Stomach smooth muscle (tissue), 2 donors: ENCODE data around the gene ABHD12B.

Experiments used
- H3K27ac ChIP-seq: one replicate; pipeline ENCODE4 v1.7.0; 2013; ENCODE audit warnings: mild to moderate bottlenecking, low read length, inconsistent platforms
- H3K27me3 ChIP-seq, 2 donors: one replicate each; pipeline ENCODE4 v1.7.0; 2013; ENCODE audit warnings: low read length in 2 of 2; ENCODE audit not compliant: insufficient read depth in 2 of 2, control insufficient read depth in 1 of 2
- H3K36me3 ChIP-seq, 2 donors: one replicate each; pipeline ENCODE4 v1.7.0; 2013; ENCODE audit warnings: low read length in 2 of 2; ENCODE audit not compliant: control insufficient read depth in 2 of 2, insufficient read depth in 2 of 2
- H3K4me1 ChIP-seq: one replicate; pipeline ENCODE4 v1.7.0; 2013; ENCODE audit warnings: low read length; ENCODE audit not compliant: control insufficient read depth, insufficient read depth
- H3K4me3 ChIP-seq, 2 donors: one replicate each; pipeline ENCODE4 v1.7.0; 2013; ENCODE audit warnings: low read length in 2 of 2
- H3K9ac ChIP-seq, 2 donors: one replicate each; pipeline ENCODE4 v1.7.0; 2013; ENCODE audit warnings: low read length in 2 of 2, mild to moderate bottlenecking in 1 of 2
- H3K9me3 ChIP-seq, 2 donors: one replicate each; pipeline ENCODE4 v1.7.0; 2013; ENCODE audit warnings: low read length in 2 of 2; ENCODE audit not compliant: control insufficient read depth in 2 of 2
- donor health status: healthy.
- donor health status: Pancreatic carcinoma.

The ABHD12B gene

DNA sequence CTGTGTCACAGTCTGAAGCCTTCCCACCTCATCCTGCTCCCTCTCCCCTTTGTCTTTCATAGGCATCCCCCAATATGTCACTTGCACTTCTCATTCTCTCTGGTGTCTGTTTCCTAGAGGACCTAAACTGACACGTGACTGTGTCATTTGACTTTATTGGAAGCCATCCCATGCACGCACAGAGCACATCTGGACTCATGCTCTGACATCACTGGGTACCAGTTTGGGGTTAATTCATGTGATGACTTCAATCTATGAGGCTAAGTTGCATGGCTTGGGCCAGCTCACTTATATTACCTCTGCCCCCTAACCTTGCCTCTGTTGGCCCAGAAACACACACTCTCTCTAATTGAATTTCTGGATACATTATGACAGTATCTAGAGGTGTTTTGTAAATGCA is 51.0 kb downstream of the ABHD12B start:
- Histone ChIP-seq H3K9ac (no peak overlapping the region), H3K36me3 (peaks cover 0 to 16% of the 10 kb centered on the region in 2 donors), H3K4me3 (no peak overlapping the region), H3K27me3 (no peaks in the 10 kb centered on the region), H3K27ac (no peak overlapping the region), H3K9me3 (no peaks in the 10 kb centered on the region), H3K4me1 (peaks cover 1% of the 10 kb centered on the region)

GRCh38 chr14:50924236-50924635 is 52.4 kb downstream of the ABHD12B start:
- no peaks in the 10 kb centered on the region for H3K27me3 ChIP-seq
- H3K27ac ChIP-seq, result no peak overlapping the region
- no peak overlapping the region for H3K9ac ChIP-seq
- H3K4me1 ChIP-seq, result peaks cover 2% of the 10 kb centered on the region
- no peaks in the 10 kb centered on the region for H3K9me3 ChIP-seq
- H3K36me3 ChIP-seq, result peaks cover 0 to 22% of the 10 kb centered on the region in 2 donors
- no peak overlapping the region for H3K4me3 ChIP-seq

GRCh38 chr14:50924843-50925242 is 53.0 kb downstream of the ABHD12B start:
- peaks cover 0 to 22% of the 10 kb centered on the region in 2 donors for H3K36me3 ChIP-seq
- peaks cover 2% of the 10 kb centered on the region for H3K4me1 ChIP-seq
- no peaks in the 10 kb centered on the region for H3K9me3 ChIP-seq
- H3K27me3 ChIP-seq, result no peaks in the 10 kb centered on the region
- no peak overlapping the region for H3K4me3 ChIP-seq
- no peak overlapping the region for H3K9ac ChIP-seq
- no peak overlapping the region for H3K27ac ChIP-seq

DNA sequence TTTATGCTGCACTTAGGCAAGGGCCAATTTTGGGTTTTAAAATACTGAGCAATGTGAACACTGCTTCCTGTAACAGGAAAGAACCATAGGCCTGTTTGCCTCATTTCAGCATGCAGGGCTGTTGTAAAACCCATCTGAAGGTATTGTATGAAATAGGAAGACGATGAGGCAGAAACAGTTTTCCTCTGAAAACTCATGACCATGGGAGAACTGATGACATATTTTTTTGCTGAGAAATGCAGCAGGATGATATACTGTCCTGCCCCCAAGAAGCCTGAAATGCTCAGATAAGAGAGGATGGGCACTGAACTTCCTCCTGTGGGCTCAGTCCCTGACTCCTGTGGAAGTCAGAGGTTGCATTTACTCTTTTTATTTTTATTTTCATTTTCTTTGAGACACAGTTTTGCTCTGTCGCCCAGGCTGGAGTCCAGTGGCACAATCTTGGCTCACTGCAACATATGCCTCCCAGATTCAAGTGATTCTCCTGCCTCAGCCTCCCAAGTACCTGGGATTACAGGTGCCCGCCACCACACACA is 55.1 kb downstream of the ABHD12B start:
- H3K27me3 ChIP-seq, result no peaks in the 10 kb centered on the region
- peaks cover 2% of the 10 kb centered on the region for H3K4me1 ChIP-seq
- H3K36me3 ChIP-seq, result peaks cover 0 to 25% of the 10 kb centered on the region in 2 donors
- H3K27ac ChIP-seq, result no peak overlapping the region
- no peak overlapping the region for H3K4me3 ChIP-seq
- H3K9me3 ChIP-seq, result no peaks in the 10 kb centered on the region
- H3K9ac ChIP-seq, result no peak overlapping the region

DNA sequence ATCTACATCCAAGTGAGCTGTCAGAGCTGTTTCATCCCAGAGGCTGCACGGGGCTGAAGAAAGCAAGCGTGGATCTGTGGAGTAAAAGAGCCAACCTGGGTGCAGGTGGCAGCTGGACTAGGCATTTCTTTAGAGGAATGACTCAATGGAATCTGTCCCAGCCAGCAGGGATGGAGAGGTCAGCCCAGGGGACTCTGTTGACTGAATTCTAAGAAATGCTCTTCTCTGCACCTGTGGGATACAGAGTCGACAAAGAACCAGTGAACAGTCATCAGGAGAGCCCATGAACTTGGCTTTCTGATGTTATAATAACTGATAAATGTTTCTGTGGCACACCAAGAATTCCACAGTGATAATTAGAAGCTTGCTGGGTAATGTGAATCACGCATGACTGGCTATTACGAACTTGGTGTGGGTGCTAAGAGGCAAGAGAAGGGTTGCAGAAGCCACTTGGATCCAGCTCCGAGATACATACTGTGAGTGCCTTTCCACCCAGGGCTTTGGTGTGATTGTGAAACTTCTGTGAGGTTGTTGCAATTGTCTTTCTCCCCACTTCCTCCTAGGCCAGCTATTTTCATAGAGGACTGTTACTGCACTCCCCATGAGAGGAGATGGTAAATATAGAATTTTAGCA is 56.3 kb downstream of the ABHD12B start:
- Histone ChIP-seq H3K36me3 (peaks cover 0 to 26% of the 10 kb centered on the region in 2 donors), H3K27me3 (no peaks in the 10 kb centered on the region), H3K27ac (no peak overlapping the region), H3K4me3 (no peak overlapping the region), H3K9me3 (no peaks in the 10 kb centered on the region), H3K9ac (no peak overlapping the region), H3K4me1 (peaks cover 2% of the 10 kb centered on the region)

GRCh38 chr14:50929506-50929905 is 57.7 kb downstream of the ABHD12B start:
- Histone ChIP-seq H3K27ac (no peak overlapping the region), H3K9me3 (no peaks in the 10 kb centered on the region), H3K4me3 (no peak overlapping the region), H3K9ac (no peak overlapping the region), H3K4me1 (peaks cover 2% of the 10 kb centered on the region), H3K36me3 (peaks cover 0 to 24% of the 10 kb centered on the region in 2 donors), H3K27me3 (no peaks in the 10 kb centered on the region)

GRCh38 chr14:50931559-50931958 is 59.7 kb downstream of the ABHD12B start:
- Histone ChIP-seq H3K27ac (no peak overlapping the region), H3K4me3 (no peak overlapping the region), H3K9ac (no peak overlapping the region), H3K4me1 (peaks cover 2% of the 10 kb centered on the region), H3K27me3 (no peaks in the 10 kb centered on the region), H3K9me3 (no peaks in the 10 kb centered on the region), H3K36me3 (peaks cover 0 to 25% of the 10 kb centered on the region in 2 donors)

- Histone ChIP-seq H3K27me3 (no peaks in the 10 kb centered on the region), H3K36me3 (peaks cover 0 to 22% of the 10 kb centered on the region in 2 donors), H3K9me3 (no peaks in the 10 kb centered on the region), H3K9ac (no peak overlapping the region), H3K4me3 (no peak overlapping the region), H3K4me1 (peaks cover 2% of the 10 kb centered on the region), H3K27ac (no peak overlapping the region)
Observed at GRCh38 chr14:50932156-50932555, 60.3 kb downstream of the ABHD12B start.

DNA sequence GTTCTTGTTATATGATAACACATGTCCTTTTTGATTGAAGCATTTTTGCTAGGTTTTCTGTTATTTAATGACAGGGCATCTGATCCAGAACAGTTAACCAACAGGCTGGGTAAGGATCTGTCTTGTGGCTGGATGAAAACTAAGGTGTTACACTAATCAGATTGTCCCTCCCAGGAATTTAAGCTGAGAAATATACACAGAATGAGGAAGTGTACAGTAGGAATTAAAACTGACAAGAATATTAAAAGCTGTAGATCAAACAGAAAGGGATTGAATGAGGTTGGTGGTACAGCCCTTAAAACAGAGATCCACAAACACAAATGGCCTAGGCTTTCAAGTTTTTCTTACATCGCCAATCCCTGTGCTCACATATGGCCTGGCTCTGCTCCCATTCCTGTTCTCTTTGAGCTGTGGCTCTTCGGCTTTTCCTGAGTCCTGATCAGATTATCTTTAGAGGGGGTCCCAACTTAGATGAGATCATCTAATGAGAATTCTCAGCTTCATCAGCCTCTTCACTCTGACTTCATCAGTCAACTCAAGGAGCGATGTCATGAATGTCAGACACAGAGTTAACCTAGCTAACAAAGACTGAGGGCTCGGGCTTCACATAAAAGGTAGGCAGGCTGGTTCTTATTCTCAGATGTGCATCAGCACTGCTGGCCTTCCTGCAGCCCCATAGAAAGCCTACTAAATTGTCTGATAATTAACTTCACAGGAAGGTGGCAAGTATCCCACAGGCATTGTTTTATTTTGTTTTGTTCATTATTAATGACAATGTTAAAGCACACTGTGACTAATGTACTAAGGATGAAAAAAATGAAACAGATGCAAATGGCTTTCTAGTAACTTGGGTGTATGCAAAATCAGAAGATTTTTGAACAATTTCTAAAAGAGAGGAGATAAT is 61.0 kb downstream of the ABHD12B start:
- H3K27me3 ChIP-seq, result no peaks in the 10 kb centered on the region
- no peaks in the 10 kb centered on the region for H3K9me3 ChIP-seq
- peaks cover under 1% of the 10 kb centered on the region for H3K4me1 ChIP-seq
- H3K36me3 ChIP-seq, result peaks cover 0 to 20% of the 10 kb centered on the region in 2 donors
- no peak overlapping the region for H3K4me3 ChIP-seq
- H3K27ac ChIP-seq, result no peak overlapping the region
- H3K9ac ChIP-seq, result no peak overlapping the region

GRCh38 chr14:50935126-50936015 is 63.5 kb downstream of the ABHD12B start:
- Histone ChIP-seq H3K27me3 (no peaks in the 10 kb centered on the region), H3K27ac (no peak overlapping the region), H3K9ac (no peak overlapping the region), H3K36me3 (peaks cover 0 to 14% of the 10 kb centered on the region in 2 donors), H3K4me3 (no peak overlapping the region), H3K4me1 (no peaks in the 10 kb centered on the region), H3K9me3 (no peaks in the 10 kb centered on the region)
